Hematopoietic multipotent progenitor cell treated with erythropoietin and hydrocortisone succinate and interleukin-3 and kit ligand, for 6 days (in vitro differentiated cells): ENCODE data around the gene PLXNA1.

Experiments
- DNase-seq: peaks from one replicate; pipeline ENCODE4 v3.0.0-alpha.2; 2015

Gene PLXNA1

DNA sequence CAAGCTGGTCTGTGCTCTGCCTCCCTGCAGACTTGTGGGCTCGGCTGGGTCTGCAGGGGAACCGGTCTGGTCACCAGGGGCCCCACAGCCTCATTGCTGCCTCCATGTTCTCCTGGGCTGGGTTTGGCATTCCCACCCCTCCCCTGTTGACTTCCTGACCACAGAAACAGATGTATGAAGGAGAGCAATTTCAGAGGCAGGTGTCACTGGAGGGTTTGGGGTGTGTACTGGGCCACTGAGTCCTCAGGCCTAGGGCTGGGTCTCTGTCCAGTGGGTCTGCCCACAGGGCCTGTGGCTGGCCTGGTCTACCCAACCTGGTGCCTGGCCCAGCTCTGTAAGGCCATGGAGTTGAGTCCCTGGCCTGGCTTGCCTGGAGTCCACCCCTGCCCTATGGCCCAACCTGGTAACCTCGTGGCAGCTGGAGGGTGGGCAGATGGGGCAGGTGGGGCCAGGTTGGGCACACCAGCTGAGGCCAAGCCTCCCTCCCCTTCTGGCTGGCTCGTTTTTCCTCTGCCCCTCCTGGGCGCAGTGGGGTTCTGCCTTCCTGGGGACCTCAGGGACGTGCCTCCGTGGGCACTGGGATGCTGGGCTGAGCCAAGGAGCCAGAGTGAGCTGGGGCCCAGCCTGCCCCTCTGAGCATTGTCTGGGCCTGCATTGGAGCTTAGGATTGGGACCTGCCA is 20.8 kb downstream of the PLXNA1 start:
- no peak for DNase-seq

GRCh38 chr3:127004641-127005397 is 21.9 kb downstream of the PLXNA1 start:
- DNase-seq: no peak

GRCh38 chr3:127005864-127006500 is 23.1 kb downstream of the PLXNA1 start:
- no peak for DNase-seq

GRCh38 chr3:127006781-127007436 is 24.0 kb downstream of the PLXNA1 start:
- no peak for DNase-seq

- no peak for DNase-seq
These were observed 25.3 kb downstream of the PLXNA1 start for GRCh38 chr3:127008236-127008635.

- DNase-seq: no peak
These were observed 26.6 kb downstream of the PLXNA1 start for GRCh38 chr3:127009531-127009930.

DNA sequence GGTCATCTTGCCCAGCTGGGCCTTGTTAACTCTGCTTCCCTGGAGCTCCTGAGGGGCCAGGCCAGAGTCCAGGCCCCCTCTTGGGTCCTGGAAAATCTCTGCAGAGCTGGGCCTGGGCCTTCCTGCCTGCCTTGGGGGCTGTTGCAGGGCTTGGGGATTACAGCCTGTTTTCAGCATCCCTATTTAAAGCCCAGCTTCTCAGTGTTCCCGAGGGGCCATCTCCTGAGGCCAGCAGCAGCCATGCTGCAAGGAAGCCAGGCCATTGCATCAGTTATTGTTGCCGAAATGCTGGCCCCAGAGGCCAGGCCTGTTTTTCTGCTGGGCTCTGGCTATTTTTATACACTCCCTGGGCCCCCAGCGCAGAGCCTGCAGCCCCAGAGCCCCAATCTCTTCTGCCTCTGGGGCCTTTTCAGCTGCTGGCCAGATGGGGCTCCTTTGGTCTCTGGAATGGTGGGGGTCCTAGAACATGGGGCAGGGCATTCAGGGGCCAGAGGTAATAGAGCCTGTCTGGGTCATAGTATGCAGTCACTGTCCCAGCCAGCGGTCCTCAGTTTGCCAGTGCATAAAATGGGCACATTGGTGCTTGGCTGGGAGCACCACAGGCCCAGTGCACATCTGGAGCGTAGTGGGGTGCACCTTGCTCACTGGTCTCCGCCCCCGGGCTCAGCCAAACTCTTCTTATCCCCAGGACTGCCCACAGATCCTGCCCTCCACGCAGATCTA is 28.5 kb downstream of the PLXNA1 start:
- DNase-seq: no peak

DNA sequence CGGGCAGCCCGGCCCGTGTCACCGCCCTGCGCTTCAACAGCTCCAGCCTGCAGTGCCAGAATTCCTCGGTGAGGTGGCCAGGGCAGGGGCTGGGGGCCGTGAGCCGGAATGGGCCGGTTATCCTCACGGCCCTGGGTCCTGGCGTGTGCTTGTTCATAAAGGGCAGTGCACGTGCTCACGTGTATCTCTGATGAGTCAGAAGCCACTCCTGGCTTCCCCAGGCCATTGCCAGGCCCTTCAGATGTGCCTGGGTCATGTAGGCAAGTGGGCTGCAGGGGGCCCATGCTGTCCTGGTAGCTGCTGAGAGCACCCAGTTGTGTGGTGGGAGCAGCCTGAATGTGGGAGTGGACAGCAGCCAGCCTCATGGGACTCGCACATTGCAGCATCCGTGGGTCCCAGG is 29.2 kb downstream of the PLXNA1 start:
- DNase-seq: no peak

DNA sequence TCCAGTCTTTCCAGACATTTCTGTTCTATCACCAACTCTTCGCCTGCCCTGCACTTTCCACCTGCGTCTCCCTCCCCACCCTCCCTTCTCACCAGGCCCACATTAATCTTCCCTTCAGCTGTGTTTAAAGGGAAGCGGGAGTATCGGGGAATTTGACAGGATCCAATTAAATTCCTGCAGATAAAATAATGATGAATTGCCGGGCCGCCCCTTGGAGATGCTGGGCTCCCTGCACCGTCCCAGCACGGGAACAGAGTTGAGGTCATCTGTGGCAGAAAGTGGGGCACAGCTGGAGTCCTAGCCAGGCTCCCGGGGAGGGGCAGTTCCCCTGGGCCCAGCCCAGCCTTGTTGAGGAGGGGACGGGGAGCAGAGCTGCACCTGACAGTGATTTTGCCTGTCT is 30.3 kb downstream of the PLXNA1 start:
- DNase-seq: no peak

DNA sequence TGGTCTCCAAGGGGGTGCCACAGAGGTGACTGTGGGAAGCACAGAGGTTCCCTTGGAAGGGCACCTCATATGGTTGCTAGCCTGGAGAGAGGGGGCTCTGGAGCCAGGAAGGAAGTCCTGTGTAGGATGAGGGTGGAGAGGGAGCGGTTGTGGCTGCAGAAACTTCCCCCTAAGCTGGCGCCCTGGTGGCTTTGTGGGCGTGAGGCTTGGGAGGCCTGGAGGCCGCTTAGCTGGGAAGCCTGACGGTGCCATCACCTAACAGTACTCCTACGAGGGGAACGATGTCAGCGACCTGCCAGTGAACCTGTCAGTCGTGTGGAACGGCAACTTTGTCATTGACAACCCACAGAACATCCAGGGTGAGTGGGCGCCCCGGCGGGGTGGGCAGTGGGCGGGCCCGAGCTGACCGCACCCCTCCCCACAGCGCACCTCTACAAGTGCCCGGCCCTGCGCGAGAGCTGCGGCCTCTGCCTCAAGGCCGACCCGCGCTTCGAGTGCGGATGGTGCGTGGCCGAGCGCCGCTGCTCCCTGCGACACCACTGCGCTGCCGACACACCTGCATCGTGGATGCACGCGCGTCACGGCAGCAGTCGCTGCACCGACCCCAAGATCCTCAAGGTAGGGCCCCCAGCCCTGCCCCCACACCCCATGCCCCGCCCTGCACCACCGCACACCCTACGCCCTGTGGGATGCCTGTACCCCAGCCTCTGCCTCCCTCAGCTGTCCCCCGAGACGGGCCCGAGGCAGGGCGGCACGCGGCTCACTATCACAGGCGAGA is 31.0 kb downstream of the PLXNA1 start:
- DNase-seq: no peak

DNA sequence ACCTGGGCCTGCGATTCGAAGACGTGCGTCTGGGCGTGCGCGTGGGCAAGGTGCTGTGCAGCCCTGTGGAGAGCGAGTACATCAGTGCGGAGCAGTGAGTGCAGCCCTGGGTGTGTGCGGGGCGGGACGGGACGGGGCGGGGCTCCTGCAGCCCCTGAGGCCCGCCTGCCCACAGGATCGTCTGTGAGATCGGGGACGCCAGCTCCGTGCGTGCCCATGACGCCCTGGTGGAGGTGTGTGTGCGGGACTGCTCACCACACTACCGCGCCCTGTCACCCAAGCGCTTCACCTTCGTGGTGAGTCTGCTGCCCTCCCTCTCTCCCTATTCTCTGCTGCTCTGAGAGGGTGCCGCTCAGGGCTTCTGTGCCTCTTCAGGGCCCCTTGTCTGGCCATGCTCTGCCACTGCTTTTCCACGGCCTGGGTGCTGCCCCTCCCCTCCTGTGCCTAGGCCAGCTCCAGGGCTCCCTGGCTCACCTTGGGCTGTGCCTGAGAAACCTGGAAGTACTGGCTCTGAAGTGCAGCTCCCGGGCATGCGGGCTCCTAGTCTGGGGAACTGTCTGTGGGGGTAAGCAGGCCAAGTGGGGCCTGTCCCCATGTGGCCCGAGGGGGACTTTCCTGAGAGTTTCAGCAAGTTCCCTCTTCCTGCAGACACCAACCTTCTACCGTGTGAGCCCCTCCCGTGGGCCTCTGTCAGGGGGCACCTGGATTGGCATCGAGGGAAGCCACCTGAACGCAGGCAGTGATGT is 31.8 kb downstream of the PLXNA1 start:
- DNase-seq: no peak

DNA sequence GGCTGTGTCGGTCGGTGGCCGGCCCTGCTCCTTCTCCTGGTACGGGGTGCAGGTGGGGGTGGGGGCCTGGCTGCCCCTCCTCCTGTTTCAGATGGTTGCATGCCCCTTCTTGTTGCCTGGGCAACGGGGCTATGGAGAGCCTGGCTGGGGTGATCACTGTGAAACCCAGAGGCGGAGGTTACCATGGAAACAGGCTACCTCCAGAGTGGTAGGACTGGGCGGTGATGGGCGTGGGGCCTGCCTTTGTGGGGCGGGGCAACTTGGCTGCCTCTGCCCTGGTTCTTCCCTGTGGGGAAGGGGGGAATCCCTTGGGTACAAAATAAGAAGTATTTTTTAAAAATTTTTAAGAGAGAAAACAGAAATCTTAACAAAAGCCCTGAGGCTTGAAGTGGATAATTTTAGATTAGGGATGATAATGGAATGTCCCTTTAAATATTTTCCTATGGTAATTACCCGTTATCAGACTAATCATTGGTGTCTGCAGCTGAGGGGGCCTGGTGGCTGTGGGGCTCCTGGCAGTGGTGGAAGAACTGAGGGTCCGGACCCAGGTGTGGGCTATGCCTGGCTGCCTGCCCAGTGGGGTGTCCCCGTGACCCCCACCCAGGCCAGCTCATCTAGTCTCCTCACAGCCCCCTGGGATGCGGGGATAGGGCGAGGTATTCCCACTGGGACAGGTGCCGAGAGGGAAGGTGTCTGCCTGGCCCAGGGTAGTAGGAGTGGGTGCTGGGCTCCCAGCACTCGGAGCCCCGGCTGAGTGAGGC is 32.5 kb downstream of the PLXNA1 start:
- peak; percentile 66 for DNase-seq

- no peak for DNase-seq
These were observed 33.1 kb downstream of the PLXNA1 start for GRCh38 chr3:127016043-127016343.

DNA sequence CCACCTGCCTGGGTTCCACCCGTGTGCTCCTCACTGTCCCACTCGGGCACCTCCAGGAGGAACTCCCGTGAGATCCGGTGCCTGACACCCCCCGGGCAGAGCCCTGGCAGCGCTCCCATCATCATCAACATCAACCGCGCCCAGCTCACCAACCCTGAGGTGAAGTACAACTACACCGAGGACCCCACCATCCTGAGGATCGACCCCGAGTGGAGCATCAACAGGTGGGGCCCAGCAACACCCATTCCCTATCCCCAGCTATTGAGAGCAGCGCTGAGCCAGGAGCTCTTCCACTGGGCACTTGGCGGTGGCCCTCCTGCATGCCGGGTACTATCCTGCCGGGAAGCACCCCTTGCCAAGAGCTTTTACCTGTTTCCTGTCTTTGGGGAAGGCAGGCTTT is 33.5 kb downstream of the PLXNA1 start:
- no peak for DNase-seq

DNA sequence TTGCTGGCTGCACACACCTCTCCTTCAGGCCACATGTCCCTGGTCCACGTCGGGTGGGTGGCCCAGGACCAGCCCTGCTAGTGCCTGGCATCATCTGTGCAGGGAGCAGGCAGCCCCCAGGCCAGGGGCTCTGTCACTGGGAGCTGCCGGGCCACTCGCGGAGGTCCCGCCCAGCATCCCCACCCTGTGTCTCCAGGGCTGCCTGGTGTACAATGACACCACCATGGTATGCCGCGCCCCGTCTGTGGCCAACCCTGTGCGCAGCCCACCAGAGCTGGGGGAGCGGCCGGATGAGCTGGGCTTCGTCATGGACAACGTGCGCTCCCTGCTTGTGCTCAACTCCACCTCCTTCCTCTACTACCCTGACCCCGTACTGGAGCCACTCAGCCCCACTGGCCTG is 34.3 kb downstream of the PLXNA1 start:
- no peak for DNase-seq

DNA sequence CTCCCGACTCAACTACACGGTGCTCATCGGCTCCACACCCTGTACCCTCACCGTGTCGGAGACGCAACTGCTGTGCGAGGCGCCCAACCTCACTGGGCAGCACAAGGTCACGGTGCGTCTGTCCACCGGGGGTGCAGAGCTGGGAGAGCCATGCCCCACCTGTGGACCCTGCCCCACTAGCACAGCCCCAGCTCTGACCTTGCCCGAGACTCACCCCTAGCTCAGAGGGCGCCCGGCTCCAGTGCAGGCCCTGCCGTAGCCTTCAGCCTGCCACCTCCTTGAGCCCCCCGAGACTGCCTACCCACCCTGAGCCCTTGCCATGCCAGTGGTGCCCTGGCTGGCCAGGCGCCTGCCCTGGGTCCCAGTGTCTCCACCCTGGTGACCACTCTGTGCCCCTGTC is 34.9 kb downstream of the PLXNA1 start:
- no peak for DNase-seq

DNA sequence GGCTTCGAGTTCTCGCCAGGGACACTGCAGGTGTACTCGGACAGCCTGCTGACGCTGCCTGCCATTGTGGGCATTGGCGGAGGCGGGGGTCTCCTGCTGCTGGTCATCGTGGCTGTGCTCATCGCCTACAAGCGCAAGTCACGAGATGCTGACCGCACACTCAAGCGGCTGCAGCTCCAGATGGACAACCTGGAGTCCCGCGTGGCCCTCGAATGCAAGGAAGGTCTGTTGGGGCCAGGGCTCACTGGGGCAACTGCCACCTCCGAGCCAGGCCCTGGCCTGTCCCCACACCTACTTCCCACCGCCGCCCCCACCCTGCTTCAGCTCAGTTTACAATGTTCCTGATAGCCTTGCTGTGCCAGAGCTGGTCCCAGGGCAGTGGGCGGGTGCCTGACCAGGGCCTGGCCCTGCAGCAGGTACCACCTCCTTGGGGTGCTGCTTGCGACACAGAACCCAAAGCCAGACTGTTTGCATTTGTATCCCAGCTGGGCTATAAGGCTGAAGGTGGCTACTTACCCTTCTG is 35.5 kb downstream of the PLXNA1 start:
- DNase-seq: no peak

DNA sequence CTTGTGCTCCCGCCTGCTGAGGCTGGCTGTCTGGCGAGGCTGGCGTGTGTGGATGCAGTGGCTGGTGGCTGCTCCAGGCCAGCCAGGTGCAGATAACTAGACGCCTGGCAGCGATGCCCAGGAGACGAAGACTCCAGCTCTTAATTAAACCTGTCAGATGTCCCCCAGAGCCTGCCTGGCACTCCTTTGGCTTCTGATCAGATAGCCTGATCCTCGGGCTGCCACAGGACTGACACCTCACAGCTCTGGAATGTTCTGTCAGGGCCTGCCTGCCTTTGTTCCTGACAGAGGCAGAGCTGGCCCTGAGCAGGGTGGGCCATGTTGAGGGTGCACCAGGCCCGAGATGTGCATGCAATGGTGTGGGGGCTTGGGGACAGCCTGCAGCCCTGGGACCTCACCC is 36.5 kb downstream of the PLXNA1 start:
- no peak for DNase-seq

DNA sequence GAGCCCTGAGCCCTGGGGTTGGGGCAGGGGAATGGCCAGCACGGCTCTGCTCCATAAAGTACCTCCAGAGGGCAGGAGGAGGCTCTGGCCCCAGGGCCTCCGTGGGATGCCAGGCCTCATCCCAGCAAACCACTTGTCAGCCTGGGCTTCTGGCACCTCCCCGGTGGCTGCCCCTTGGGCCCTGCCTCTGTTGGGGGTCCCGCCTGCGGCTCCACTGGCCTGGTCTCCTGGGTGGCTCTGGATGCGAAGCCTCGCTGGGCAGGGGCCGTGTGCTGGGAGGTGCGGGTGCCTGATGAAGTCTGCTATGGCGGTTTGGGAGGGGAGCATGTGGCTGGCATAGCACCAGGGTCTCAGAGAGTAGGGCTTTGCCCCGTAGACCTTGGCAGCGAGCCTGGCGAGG is 37.6 kb downstream of the PLXNA1 start:
- DNase-seq: no peak

DNA sequence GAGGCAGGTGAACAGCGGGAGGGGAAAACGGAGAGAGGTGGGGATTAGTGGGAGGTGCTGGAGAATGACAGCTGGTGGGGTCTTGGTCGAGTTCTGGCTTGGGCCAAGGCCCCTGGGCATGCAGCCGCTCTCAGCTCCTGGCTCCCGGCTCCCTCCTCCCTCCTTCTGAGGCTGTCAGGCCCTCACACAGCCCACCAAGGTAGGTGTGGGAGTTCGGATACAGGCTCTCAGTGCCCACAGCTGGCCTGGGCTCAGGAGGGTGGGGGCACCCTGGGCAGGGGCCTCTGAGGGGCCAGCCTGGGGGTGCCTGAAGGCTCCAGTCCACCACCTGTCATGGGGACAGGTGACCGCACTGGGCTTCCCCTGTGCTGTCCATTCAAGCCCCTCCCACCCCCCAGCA is 39.9 kb downstream of the PLXNA1 start:
- DNase-seq: no peak

GRCh38 chr3:127025456-127025855 is 42.5 kb downstream of the PLXNA1 start:
- DNase-seq: no peak
